Body of pancreas (tissue), 4 donors: Measurements from ENCODE around the gene MED8.

Source experiments
- POLR2A ChIP-seq, 3 donors: fragments of 450-650 bp; IDR thresholded peaks; one replicate each; pipeline ENCODE4 v1.6.1; 2016; ENCODE audit warnings: antibody characterized with exemption in 3 of 3, mild to moderate bottlenecking in 2 of 3
- TF ChIP-seq, protein P1 (sequence below), 7 experiments: fragments of 450-650 bp in 4 of 7; fragments of 200-600 bp in 3 of 7; sonication (generic) in 3 of 7; IDR thresholded peaks; one replicate each; pipeline ENCODE4 v1.5.1; 2016 to 2019; ENCODE audit warnings: antibody characterized with exemption in 7 of 7

GRCh38 chr1:43366601-43367025 lies 23.0 kb downstream of the MED8 start:
- TF ChIP-seq, protein P1, sequence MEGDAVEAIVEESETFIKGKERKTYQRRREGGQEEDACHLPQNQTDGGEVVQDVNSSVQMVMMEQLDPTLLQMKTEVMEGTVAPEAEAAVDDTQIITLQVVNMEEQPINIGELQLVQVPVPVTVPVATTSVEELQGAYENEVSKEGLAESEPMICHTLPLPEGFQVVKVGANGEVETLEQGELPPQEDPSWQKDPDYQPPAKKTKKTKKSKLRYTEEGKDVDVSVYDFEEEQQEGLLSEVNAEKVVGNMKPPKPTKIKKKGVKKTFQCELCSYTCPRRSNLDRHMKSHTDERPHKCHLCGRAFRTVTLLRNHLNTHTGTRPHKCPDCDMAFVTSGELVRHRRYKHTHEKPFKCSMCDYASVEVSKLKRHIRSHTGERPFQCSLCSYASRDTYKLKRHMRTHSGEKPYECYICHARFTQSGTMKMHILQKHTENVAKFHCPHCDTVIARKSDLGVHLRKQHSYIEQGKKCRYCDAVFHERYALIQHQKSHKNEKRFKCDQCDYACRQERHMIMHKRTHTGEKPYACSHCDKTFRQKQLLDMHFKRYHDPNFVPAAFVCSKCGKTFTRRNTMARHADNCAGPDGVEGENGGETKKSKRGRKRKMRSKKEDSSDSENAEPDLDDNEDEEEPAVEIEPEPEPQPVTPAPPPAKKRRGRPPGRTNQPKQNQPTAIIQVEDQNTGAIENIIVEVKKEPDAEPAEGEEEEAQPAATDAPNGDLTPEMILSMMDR (IDR thresholded peaks at IDR 0.05), result no peak
- no peak for TF ChIP-seq POLR2A (IDR thresholded peaks at IDR 0.05)
